ENCODE data around the gene UBL3. TPM values are rescaled to one million over a fixed set of nuclear protein-coding genes. Genes with fewer than 3 reads are reported as not detected.

UBL3 gene
- total and polyA plus RNA-seq, 2 of the 8 experiments (the other 6 are each of a cell fraction or from before 2014, with no cell fraction given) = 5.3 to 16.1 TPM

- TF ChIP-seq CHD7 (IDR thresholded peaks at IDR 0.05; ENCODE audit: insufficient replicate concordance, low read length) = no peak
- TF ChIP-seq TAF7 (optimal IDR thresholded peaks at IDR 0.05; ENCODE audit: borderline replicate concordance, low read depth, low read length) = no peak
- TF ChIP-seq CBX8 (IDR thresholded peaks at IDR 0.05; ENCODE audit: borderline replicate concordance, low read depth, low read length) = no peak
- no peak for TF ChIP-seq RBBP5 (IDR thresholded peaks at IDR 0.05; ENCODE audit: borderline replicate concordance, low read depth, low read length)
These were observed 83.4 kb downstream of the UBL3 start (continued) for GRCh38 chr13:29767006-29767405.
